CD14-positive monocyte (primary cell): ENCODE data around the gene ACTL10. TPM values are rescaled to one million over a fixed set of nuclear protein-coding genes. Genes with fewer than 3 reads are reported as not detected.

Experiments
- DNase-seq, 3 donors: peaks; one replicate each; pipeline ENCODE4 v3.0.0-alpha.2; 2011 to 2022
- H2AFZ ChIP-seq: 2 replicates; pipeline ENCODE4 v1.6.0; 2012; ENCODE audit warnings: mild to moderate bottlenecking, low read depth, low read length, inconsistent platforms; ENCODE audit not compliant: insufficient read depth, poor library complexity, severe bottlenecking
- H3K27ac ChIP-seq, 2 donors: 1 replicate in 1 of 2; 2 replicates in 1 of 2; pipeline ENCODE4 v1.5.1; 2012 to 2013; ENCODE audit warnings: low read length in 2 of 2, control low read depth in 1 of 2, inconsistent platforms in 1 of 2, low read depth in 1 of 2, mild to moderate bottlenecking in 1 of 2
- H3K27me3 ChIP-seq, 2 donors: one replicate each; pipeline versions ENCODE4 v1.6.0 to v1.6.1; 2011 to 2013; ENCODE audit warnings: low read length in 2 of 2; ENCODE audit not compliant: control insufficient read depth in 2 of 2, insufficient read depth in 2 of 2
- H3K36me3 ChIP-seq, 2 donors: replicated peaks in 1 of 2; 1 replicate in 1 of 2; 2 replicates in 1 of 2; pipeline versions ENCODE4 v1.5.1 to v1.6.1; 2012 to 2013; ENCODE audit warnings: low read length in 2 of 2, control low read depth in 1 of 2, inconsistent platforms in 1 of 2, mild to moderate bottlenecking in 1 of 2; ENCODE audit not compliant: insufficient read depth in 2 of 2, control insufficient read depth in 1 of 2
- H3K4me1 ChIP-seq, 2 donors: 1 replicate in 1 of 2; 2 replicates in 1 of 2; pipeline versions ENCODE4 v1.5.1 to v1.6.1; 2012 to 2013; ENCODE audit warnings: low read length in 2 of 2, control low read depth in 1 of 2, inconsistent platforms in 1 of 2, mild to moderate bottlenecking in 1 of 2, moderate library complexity in 1 of 2; ENCODE audit not compliant: insufficient read depth in 2 of 2, control insufficient read depth in 1 of 2
- H3K4me2 ChIP-seq: replicated peaks from 2 replicates; pipeline ENCODE3; 2012; ENCODE audit warnings: low read length, moderate library complexity, mild to moderate bottlenecking; ENCODE audit not compliant: poor library complexity, severe bottlenecking; ENCODE audit errors: extremely low read depth
- H3K4me3 ChIP-seq, 3 experiments: fragments of 200-600 bp in 1 of 3; sonication (generic) in 1 of 3; replicated peaks in 1 of 3; 1 replicate in 2 of 3; 2 replicates in 1 of 3; pipeline ENCODE4 v1.5.1; 2011 to 2013; ENCODE audit warnings: low read length in 3 of 3, mild to moderate bottlenecking in 3 of 3, control low read depth in 2 of 3, low read depth in 2 of 3, inconsistent platforms in 1 of 3, moderate library complexity in 1 of 3
- H3K79me2 ChIP-seq: 2 replicates; pipeline ENCODE4 v1.6.0; 2012; ENCODE audit warnings: mild to moderate bottlenecking, control low read depth, inconsistent platforms, low read length, moderate library complexity; ENCODE audit not compliant: insufficient read depth
- H3K9ac ChIP-seq: 2 replicates; pipeline ENCODE4 v1.6.0; 2017; ENCODE audit warnings: low read length, mild to moderate bottlenecking; ENCODE audit not compliant: insufficient read depth, poor library complexity, severe bottlenecking
- H3K9me3 ChIP-seq, 2 donors: replicated peaks in 1 of 2; 1 replicate in 1 of 2; 2 replicates in 1 of 2; pipeline versions ENCODE4 v1.5.1 to v1.6.1; 2012 to 2013; ENCODE audit warnings: low read length in 2 of 2, control low read depth in 1 of 2; ENCODE audit not compliant: control insufficient read depth in 1 of 2, insufficient read depth in 1 of 2
- H4K20me1 ChIP-seq: 2 replicates; pipeline ENCODE4 v1.6.0; 2012; ENCODE audit warnings: mild to moderate bottlenecking, low read length, control low read depth, moderate library complexity; ENCODE audit not compliant: insufficient read depth
- H3K27ac Mint-ChIP-seq, 7 donors: one replicate each; pipeline ENCODE4 v1.8.0; 2020; ENCODE audit warnings: mild to moderate bottlenecking in 7 of 7, mixed read lengths in 7 of 7, moderate library complexity in 6 of 7, inconsistent platforms in 2 of 7
- H3K27me3 Mint-ChIP-seq, 3 donors: one replicate each; pipeline ENCODE4 v1.8.0; 2021 to 2022; ENCODE audit warnings: low read depth in 3 of 3, mild to moderate bottlenecking in 3 of 3, mixed read lengths in 3 of 3, moderate library complexity in 3 of 3, inconsistent platforms in 1 of 3
- H3K36me3 Mint-ChIP-seq, 2 donors: one replicate each; pipeline ENCODE4 v1.8.0; 2020; ENCODE audit warnings: mixed read lengths in 2 of 2, inconsistent platforms in 1 of 2, mild to moderate bottlenecking in 1 of 2
- H3K4me1 Mint-ChIP-seq: one replicate; pipeline ENCODE4 v1.8.0; 2020; ENCODE audit warnings: mild to moderate bottlenecking, mixed read lengths
- H3K4me3 Mint-ChIP-seq, 2 donors: one replicate each; pipeline ENCODE4 v1.8.0; 2020; ENCODE audit warnings: mild to moderate bottlenecking in 2 of 2, mixed read lengths in 2 of 2, moderate library complexity in 1 of 2
- H3K9me3 Mint-ChIP-seq, 7 donors: one replicate each; pipeline ENCODE4 v1.8.0; 2020 to 2022; ENCODE audit warnings: mixed read lengths in 7 of 7, mild to moderate bottlenecking in 6 of 7, moderate library complexity in 6 of 7, inconsistent platforms in 2 of 7
- CTCF ChIP-seq: fragments of 200-600 bp; IDR thresholded peaks from one replicate; pipeline ENCODE4 v1.8.0; 2022; ENCODE audit warnings: antibody characterized with exemption, mild to moderate bottlenecking
- WGBS: methylation state at CpG from one replicate; pipeline ENCODE4 v1.1.5; 2013; ENCODE audit warnings: missing lambda C conversion rate; ENCODE audit not compliant: insufficient coverage; 5-methylcytosine and 5-hydroxymethylcytosine counted together
- intact Hi-C, 2 donors: fragments of 100-400 bp; cut with micrococcal nuclease; formaldehyde crosslinking; loops; one replicate each; pipeline versions ENCODE4 v1.15.0 to v1.15.1; 2023
- polyA plus RNA-seq, 3 donors: library from polyadenylated mRNA; depleted of rRNA in 1 of 3; unstranded in 2 of 3; stranded (reverse) in 1 of 3; fragments of 300-500 nt in 2 of 3; fragments of >200 nt in 1 of 3; fragmentation: Illumina TruSeq in 2 of 3; gene quantifications; 1 replicate in 2 of 3; 2 replicates in 1 of 3; pipeline ENCODE4 v1.2.3, GENCODE V29; 2012 to 2021

Gene ACTL10
- polyA plus RNA-seq, 3 donors: 0.31 to 1.2 (median 1.1) TPM

- H3K36me3 Mint-ChIP-seq: peaks cover 5 to 11% of the 10 kb centered on the region in 2 donors
Measured at GRCh38 chr20:33668466-33669155, 1.9 kb downstream of the ACTL10 start.

GRCh38 chr20:33669224-33669623, 2.5 kb downstream of the ACTL10 start:
- intact Hi-C loops: loop anchor here (5.0 to 10.0 kb wide), 4 partner anchors 63 to 326 kb away; partner anchors contain the start of genes RALY (in 1 of the 2) and ZNF341 (in 1 of the 2)
- H3K9me3 Mint-ChIP-seq: peaks cover 0 to 2% (median 0%) of the 10 kb centered on the region in 7 donors
- no peak overlapping the region for H3K4me3 Mint-ChIP-seq
- Histone ChIP-seq H3K9me3 (no peaks in the 10 kb centered on the region), H2AFZ (no peak overlapping the region), H3K9ac (no peak overlapping the region), H3K27me3 (no peaks in the 10 kb centered on the region), H3K4me1 (peaks cover 32 to 49% of the 10 kb centered on the region in 2 donors), H3K36me3 (no peaks in the 10 kb centered on the region), H3K79me2 (no peaks in the 10 kb centered on the region), H4K20me1 (peaks cover 9% of the 10 kb centered on the region), H3K27ac (no peak overlapping the region), H3K4me2 (no peak overlapping the region), H3K4me3 (no peak overlapping the region)
- TF ChIP-seq CTCF: no peak
- peaks cover 37% of the 10 kb centered on the region for H3K4me1 Mint-ChIP-seq
- H3K27ac Mint-ChIP-seq: no peak overlapping the region
- peaks cover 2 to 7% (median 2%) of the 10 kb centered on the region in 3 donors for H3K27me3 Mint-ChIP-seq
- no peak for DNase-seq
- H3K36me3 Mint-ChIP-seq: peaks cover 5 to 11% of the 10 kb centered on the region in 2 donors
- no CpG with 5 or more reads among the region's 5 CpGs for WGBS

More at GRCh38 chr20:33668466-33669155, 1.9 kb downstream of the ACTL10 start:
- no peak for TF ChIP-seq CTCF
- Histone ChIP-seq H4K20me1 (peaks cover 9% of the 10 kb centered on the region), H2AFZ (no peak overlapping the region), H3K4me3 (peak overlapping the region in 1 of 3 experiments; percentile 85), H3K27ac (no peak overlapping the region), H3K4me2 (peak overlapping the region; percentile 94), H3K9ac (no peak overlapping the region), H3K36me3 (no peaks in the 10 kb centered on the region), H3K79me2 (no peaks in the 10 kb centered on the region), H3K4me1 (peaks cover 33 to 51% of the 10 kb centered on the region in 2 donors), H3K27me3 (no peaks in the 10 kb centered on the region), H3K9me3 (no peaks in the 10 kb centered on the region)
- Mint-ChIP-seq H3K4me3 (no peak overlapping the region), H3K27ac (no peak overlapping the region), H3K4me1 (peaks cover 37% of the 10 kb centered on the region), H3K27me3 (peaks cover 2 to 7% (median 2%) of the 10 kb centered on the region in 3 donors), H3K9me3 (peaks cover 0 to 2% (median 0%) of the 10 kb centered on the region in 7 donors)
- intact Hi-C loops: loop anchor here (5.0 to 10.0 kb wide), 4 partner anchors 64 to 326 kb away; partner anchors contain the start of genes RALY (in 1 of the 2) and ZNF341 (in 1 of the 2)
- 94% methylated on average over 12 of the region's 13 CpGs for WGBS
- DNase-seq: no peak
